HepG2 (cell line): ENCODE results near the gene DNAJB12.

Experiments used
- KLF16 ChIP-seq, 2 experiments: sonication (generic) in 1 of 2; formaldehyde crosslinking in 1 of 2; IDR thresholded peaks; 2 replicates each; pipeline versions ENCODE4 v1.6.1 to v1.8.0; 2016 to 2023; ENCODE audit warnings: missing genetic modification reagents in 2 of 2, missing compliant biosample characterization in 1 of 2
- PCBP2 ChIP-seq: fragments of 200-400 bp; formaldehyde crosslinking; optimal IDR thresholded peaks from 2 replicates; pipeline ENCODE3; 2018; ENCODE audit warnings: low read length, low read depth; ENCODE audit not compliant: poor library complexity, severe bottlenecking
- SKIL ChIP-seq: sonication (generic); formaldehyde crosslinking; IDR thresholded peaks from 2 replicates; pipeline ENCODE4 v1.8.0; 2022; ENCODE audit warnings: missing genetic modification reagents, mild to moderate bottlenecking, moderate library complexity, borderline replicate concordance

DNA sequence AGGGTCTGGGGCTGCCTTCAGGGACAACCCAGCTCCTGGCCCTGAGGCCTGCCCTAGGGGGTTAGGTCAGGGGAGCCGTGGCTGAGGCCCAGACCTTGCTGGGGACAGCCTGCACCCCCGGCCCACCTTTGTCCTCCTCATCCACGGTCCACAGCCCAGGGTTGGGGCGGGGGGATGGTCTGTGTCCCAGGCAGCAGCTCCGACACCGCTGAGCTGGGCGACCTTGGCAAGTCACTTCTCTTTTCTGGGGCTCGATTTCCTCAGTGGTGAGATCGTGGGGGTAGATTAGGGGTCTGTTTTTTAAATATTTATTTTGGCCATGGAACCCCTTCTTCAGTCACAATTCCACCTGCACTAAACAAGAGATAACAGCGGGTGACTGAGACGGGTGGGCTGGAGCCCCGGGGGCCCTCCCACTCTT, 30.9 kb downstream of the DNAJB12 start:
- TF ChIP-seq KLF16 (CRISPR knock-in tag; IDR thresholded peaks at IDR 0.05), result no peak
- no peak for TF ChIP-seq PCBP2
- no peak for TF ChIP-seq SKIL (CRISPR knock-in tag)
